Duodenal mucosa (tissue), 2 donors: ENCODE results near the gene MT1G.

Source experiments
- H3K27ac ChIP-seq: one replicate; pipeline ENCODE4 v1.7.0; 2013; ENCODE audit warnings: low read depth, low read length
- H3K27me3 ChIP-seq, 2 donors: one replicate each; pipeline ENCODE4 v1.7.0; 2013; ENCODE audit warnings: low read length in 2 of 2, control low read depth in 1 of 2; ENCODE audit not compliant: insufficient read depth in 2 of 2, control insufficient read depth in 1 of 2
- H3K36me3 ChIP-seq, 2 donors: one replicate each; pipeline ENCODE4 v1.7.0; 2013; ENCODE audit warnings: low read length in 2 of 2, control low read depth in 1 of 2; ENCODE audit not compliant: insufficient read depth in 2 of 2, control insufficient read depth in 1 of 2
- H3K4me1 ChIP-seq, 2 donors: one replicate each; pipeline ENCODE4 v1.7.0; 2013; ENCODE audit warnings: low read length in 2 of 2, control low read depth in 1 of 2; ENCODE audit not compliant: insufficient read depth in 2 of 2, control insufficient read depth in 1 of 2
- H3K4me3 ChIP-seq, 2 donors: one replicate each; pipeline ENCODE4 v1.7.0; 2013; ENCODE audit warnings: low read length in 2 of 2, low read depth in 1 of 2
- H3K9ac ChIP-seq, 2 donors: one replicate each; pipeline ENCODE4 v1.7.0; 2013; ENCODE audit warnings: low read length in 2 of 2, low read depth in 1 of 2
- H3K9me3 ChIP-seq, 2 donors: one replicate each; pipeline ENCODE4 v1.7.0; 2013; ENCODE audit warnings: low read length in 2 of 2, control low read depth in 1 of 2; ENCODE audit not compliant: control insufficient read depth in 1 of 2

The MT1G gene

DNA sequence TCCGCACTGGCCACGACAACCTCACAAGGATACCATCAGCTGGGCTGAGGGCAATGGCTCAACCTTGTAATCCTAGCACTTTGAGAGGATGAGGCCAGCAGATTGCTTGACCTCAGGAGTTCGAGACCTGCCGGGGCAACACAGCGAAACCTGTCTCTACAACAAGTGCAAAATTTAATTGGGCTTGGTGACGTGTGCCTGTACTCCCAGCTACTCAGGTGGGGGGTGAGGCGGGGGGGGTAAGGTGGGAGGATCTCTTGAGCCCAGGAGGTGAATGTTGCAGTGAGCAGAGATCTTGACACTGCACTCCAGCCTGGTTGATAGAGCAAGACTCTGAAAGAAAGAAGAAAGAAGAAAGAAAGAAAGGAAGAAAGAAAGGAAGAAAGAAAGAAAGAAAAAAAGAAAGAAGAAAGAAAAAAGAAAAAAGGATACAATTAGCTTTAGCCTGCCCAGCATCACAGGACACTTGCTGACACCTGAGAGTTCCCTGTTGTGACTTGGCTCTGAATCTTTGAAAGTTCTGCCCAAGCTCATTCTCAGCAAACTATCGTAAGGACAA lies 47.4 kb downstream of the MT1G start:
- no peak overlapping the region for H3K4me3 ChIP-seq
- no peak overlapping the region for H3K9ac ChIP-seq
- no peaks in the 10 kb centered on the region for H3K36me3 ChIP-seq
- no peaks in the 10 kb centered on the region for H3K9me3 ChIP-seq
- H3K4me1 ChIP-seq = peaks cover 10 to 13% of the 10 kb centered on the region in 2 donors
- no peak overlapping the region for H3K27ac ChIP-seq
- no peaks in the 10 kb centered on the region for H3K27me3 ChIP-seq

DNA sequence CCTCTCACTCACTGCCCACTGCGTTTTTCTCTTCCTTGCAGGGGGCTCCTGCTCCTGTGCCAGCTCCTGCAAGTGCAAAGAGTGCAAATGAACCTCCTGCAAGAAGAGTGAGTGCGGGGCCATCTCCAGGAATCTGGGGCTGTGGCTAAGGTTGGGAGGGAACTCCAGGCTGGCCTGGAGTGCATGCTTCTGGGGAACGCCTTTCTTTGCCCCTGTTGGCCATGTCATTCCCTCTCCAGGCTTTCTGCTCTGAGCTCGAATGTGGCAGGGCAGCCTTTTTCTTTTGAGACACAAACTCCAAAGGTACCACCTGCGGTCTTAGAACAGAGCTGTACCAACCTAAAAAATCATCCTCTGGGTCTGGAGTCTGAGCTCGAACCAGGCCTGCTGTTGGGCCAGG lies 49.7 kb downstream of the MT1G start:
- Histone ChIP-seq H3K4me3 (peak overlapping the region in 1 of 2 donors; percentile 61), H3K9ac (no peak overlapping the region), H3K27me3 (no peaks in the 10 kb centered on the region), H3K27ac (no peak overlapping the region), H3K9me3 (no peaks in the 10 kb centered on the region), H3K4me1 (peaks cover 10 to 13% of the 10 kb centered on the region in 2 donors), H3K36me3 (no peaks in the 10 kb centered on the region)

DNA sequence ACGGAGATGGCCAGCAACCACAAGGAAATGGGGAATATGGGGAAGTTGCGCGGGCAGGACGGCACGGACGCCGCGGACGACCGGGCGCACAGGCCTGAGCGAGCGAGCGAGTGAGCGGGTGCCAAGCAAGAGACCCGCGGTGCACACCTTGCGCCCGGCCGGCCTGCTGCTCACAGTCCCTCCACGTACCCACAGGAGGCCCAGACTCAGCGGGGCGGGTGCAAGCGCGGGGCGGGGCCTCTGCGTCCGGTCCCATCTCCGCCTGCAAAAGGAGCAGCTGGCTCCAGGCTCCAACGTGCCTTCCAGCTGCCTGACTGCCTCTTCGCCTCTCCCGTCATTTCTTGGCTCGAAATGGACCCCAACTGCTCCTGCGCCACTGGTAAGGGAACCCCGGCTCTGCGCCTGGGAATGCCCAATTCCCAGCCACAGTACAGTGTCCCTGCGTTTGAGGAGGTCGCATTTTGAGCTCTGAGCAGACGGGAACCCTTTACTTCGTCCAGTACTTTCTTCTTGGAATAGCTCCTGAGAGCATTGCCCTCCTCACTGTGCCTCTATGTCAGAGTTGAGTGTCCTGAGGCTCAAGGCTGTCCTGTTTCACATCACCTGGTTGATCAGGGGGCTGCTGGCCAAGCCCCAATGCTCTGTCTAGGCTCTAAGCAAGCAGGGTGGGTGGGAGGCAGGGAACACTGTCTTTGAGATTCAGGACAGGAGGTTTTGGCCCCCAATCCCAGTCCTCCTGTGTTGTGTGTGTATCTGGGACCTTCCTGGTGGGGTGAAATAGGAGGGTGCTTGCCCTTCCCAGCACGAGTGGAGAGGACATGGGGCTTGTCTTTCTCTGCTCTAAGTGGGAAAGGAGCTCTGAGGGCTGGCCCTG lies 50.4 kb downstream of the MT1G start:
- H3K4me3 ChIP-seq = peak overlapping the region; percentile 61 to 65
- no peak overlapping the region for H3K27ac ChIP-seq
- peak overlapping the region; percentile 51 to 63 for H3K9ac ChIP-seq
- peaks cover 10 to 13% of the 10 kb centered on the region in 2 donors for H3K4me1 ChIP-seq
- no peaks in the 10 kb centered on the region for H3K9me3 ChIP-seq
- H3K27me3 ChIP-seq = no peaks in the 10 kb centered on the region
- H3K36me3 ChIP-seq = no peaks in the 10 kb centered on the region
